Progenitor cell of endocrine pancreas (in vitro differentiated cells): ENCODE results near the gene SHC4. TPM values are rescaled to one million over a fixed set of nuclear protein-coding genes. Genes with fewer than 3 reads are reported as not detected.

ENCODE experiments used
- DNase-seq: peaks from one replicate; pipeline ENCODE4 v3.0.0; 2021; ENCODE audit warnings: low spot score; ENCODE audit not compliant: unreplicated experiment
- H3K27ac Mint-ChIP-seq: 2 replicates; pipeline ENCODE4 v1.8.0; 2021; ENCODE audit warnings: mild to moderate bottlenecking, moderate library complexity, mixed read lengths
- H3K27me3 Mint-ChIP-seq: 2 replicates; pipeline ENCODE4 v1.8.0; 2021; ENCODE audit warnings: mixed read lengths
- H3K36me3 Mint-ChIP-seq: 2 replicates; pipeline ENCODE4 v1.8.0; 2022; ENCODE audit warnings: mixed read lengths; ENCODE audit not compliant: insufficient read depth
- H3K4me1 Mint-ChIP-seq: 2 replicates; pipeline ENCODE4 v1.8.0; 2021; ENCODE audit warnings: low read depth, mixed read lengths
- H3K4me3 Mint-ChIP-seq: 2 replicates; pipeline ENCODE4 v1.8.0; 2021; ENCODE audit warnings: low read depth, mild to moderate bottlenecking, moderate library complexity, mixed read lengths
- H3K9me3 Mint-ChIP-seq: 2 replicates; pipeline ENCODE4 v1.8.0; 2021; ENCODE audit warnings: low read depth, mixed read lengths
- total RNA-seq: library from RNA; stranded (reverse); gene quantifications from 2 replicates; pipeline ENCODE4 v1.2.1, GENCODE V29; 2021
- TF ChIP-seq, protein P1 (sequence below): fragments of 200-600 bp; sonication (generic); IDR thresholded peaks from one replicate; pipeline ENCODE4 v1.5.0; 2021; ENCODE audit warnings: antibody characterized with exemption, mild to moderate bottlenecking; ENCODE audit not compliant: unreplicated experiment

SHC4 gene
- total RNA-seq, 1 donor from 2014 or later: 0.36 TPM

DNA sequence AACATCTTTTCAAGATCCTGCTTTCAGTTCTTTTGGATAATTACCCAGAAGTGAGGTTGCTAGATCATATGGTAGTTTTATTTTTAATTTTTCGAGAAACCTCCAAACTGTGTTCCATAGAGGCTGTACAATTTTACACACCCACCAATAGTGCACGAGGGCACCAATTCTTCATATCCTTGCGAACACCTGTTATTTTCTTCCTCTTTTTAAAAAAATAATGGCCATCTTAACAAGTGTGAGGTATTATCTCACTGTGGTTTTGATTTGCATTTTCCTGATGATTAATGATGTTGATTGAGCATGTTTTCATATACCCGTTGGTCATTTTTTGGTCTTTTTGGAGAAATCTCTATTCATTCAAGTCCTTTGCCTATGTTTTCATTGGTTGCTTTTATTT lies 135.2 kb downstream of the SHC4 start:
- Mint-ChIP-seq H3K27ac (no peak overlapping the region), H3K36me3 (no peaks in the 10 kb centered on the region), H3K9me3 (peaks cover 5% of the 10 kb centered on the region), H3K4me3 (no peak overlapping the region), H3K27me3 (no peaks in the 10 kb centered on the region), H3K4me1 (peaks cover 1% of the 10 kb centered on the region)
- TF ChIP-seq, protein P1, sequence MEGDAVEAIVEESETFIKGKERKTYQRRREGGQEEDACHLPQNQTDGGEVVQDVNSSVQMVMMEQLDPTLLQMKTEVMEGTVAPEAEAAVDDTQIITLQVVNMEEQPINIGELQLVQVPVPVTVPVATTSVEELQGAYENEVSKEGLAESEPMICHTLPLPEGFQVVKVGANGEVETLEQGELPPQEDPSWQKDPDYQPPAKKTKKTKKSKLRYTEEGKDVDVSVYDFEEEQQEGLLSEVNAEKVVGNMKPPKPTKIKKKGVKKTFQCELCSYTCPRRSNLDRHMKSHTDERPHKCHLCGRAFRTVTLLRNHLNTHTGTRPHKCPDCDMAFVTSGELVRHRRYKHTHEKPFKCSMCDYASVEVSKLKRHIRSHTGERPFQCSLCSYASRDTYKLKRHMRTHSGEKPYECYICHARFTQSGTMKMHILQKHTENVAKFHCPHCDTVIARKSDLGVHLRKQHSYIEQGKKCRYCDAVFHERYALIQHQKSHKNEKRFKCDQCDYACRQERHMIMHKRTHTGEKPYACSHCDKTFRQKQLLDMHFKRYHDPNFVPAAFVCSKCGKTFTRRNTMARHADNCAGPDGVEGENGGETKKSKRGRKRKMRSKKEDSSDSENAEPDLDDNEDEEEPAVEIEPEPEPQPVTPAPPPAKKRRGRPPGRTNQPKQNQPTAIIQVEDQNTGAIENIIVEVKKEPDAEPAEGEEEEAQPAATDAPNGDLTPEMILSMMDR: no peak
- DNase-seq: no peak

DNA sequence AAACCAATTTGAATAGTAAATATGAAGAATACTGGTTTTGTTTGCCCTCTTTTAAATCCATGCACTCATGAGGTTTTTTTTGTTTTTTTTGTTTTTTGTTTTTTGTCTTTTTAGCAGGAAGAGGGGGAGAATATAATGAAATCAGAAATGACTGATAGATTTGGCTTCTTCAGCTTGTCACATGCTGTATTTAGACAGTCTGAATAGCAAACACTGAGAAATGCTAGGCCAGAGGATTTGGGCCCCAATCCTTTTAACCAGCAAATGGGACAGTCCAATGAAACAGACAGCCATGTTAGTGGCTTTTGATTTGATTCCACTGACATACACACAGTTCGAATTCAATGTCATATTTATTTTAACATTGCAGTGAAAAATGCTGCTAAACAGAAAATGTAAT lies 138.6 kb downstream of the SHC4 start:
- Mint-ChIP-seq H3K4me1 (peaks cover 1% of the 10 kb centered on the region), H3K27me3 (no peaks in the 10 kb centered on the region), H3K9me3 (peaks cover 4% of the 10 kb centered on the region), H3K27ac (no peak overlapping the region), H3K36me3 (no peaks in the 10 kb centered on the region), H3K4me3 (no peak overlapping the region)
- DNase-seq: no peak
- TF ChIP-seq, protein P1: no peak

DNA sequence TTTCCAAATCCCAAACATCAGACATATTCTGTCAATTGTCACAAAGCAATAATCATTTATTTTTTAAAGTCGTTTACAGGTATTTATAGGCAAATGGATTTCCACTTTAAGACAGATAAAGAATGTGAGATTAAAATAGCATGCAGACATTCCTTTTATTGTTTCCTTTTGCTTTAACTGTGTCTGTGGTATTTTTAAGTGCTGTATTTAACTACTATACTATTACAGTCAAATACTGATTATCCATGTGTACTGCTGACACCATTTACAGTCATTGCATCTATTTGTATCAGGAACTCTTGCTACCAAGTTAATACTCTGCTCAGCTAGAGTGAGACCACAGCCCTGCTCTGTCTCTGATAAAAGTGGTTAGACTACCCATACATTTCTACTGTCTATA lies 140.0 kb downstream of the SHC4 start:
- Mint-ChIP-seq H3K36me3 (no peaks in the 10 kb centered on the region), H3K27me3 (no peaks in the 10 kb centered on the region), H3K9me3 (peaks cover 4% of the 10 kb centered on the region), H3K27ac (no peak overlapping the region), H3K4me3 (no peak overlapping the region), H3K4me1 (peaks cover 1% of the 10 kb centered on the region)
- DNase-seq: no peak
- TF ChIP-seq, protein P1: no peak

DNA sequence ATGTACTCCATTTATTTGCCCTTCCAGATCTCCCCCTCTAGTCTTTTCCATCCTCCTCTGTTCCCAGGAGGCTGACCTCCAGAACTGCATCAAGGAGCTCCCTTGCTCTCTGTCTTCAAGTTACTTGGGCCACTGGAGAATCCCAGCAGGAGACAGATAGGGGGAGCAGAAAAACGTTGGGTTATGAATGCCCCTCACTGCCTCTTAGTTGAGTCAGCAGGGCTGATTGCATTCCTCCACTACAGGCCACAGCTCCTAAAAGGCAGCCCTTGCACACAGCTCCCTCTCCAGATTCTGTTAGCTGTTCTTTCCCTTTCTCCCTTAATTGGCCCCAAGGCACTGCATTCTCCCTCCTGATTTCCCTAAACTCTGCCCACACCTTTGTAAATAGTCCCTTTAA lies 140.5 kb downstream of the SHC4 start:
- H3K27me3 Mint-ChIP-seq: no peaks in the 10 kb centered on the region
- H3K36me3 Mint-ChIP-seq: no peaks in the 10 kb centered on the region
- DNase-seq: no peak
- no peak overlapping the region for H3K27ac Mint-ChIP-seq
- H3K4me3 Mint-ChIP-seq: no peak overlapping the region
- peaks cover 1% of the 10 kb centered on the region for H3K4me1 Mint-ChIP-seq
- TF ChIP-seq, protein P1: no peak
- H3K9me3 Mint-ChIP-seq: peaks cover 4% of the 10 kb centered on the region

DNA sequence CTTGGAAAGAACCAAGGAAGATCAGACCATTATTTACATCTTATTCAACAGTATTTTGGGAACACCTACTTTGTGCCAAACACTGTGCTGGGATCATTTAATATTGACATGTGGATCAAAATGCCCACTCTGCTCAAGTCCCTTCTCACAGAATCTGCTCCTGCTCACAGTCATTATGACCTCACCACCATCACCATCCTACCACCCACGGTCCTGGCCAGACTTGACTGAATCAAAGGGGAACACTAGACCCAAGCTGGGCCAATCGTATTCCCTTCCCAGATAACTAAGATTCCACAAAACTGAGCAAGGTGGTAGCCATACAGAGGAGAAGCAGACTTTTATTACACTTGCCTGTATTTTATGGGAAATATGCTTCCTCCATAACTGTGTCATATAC lies 149.4 kb downstream of the SHC4 start:
- no peak overlapping the region for H3K4me3 Mint-ChIP-seq
- no peaks in the 10 kb centered on the region for H3K36me3 Mint-ChIP-seq
- no peak overlapping the region for H3K27ac Mint-ChIP-seq
- peaks cover 7% of the 10 kb centered on the region for H3K27me3 Mint-ChIP-seq
- no peak for DNase-seq
- H3K4me1 Mint-ChIP-seq: peaks cover 10% of the 10 kb centered on the region
- no peaks in the 10 kb centered on the region for H3K9me3 Mint-ChIP-seq
- TF ChIP-seq, protein P1: no peak
